ENCODE results near the gene MAP3K9.
"Not testable (repeated sequence)": the region's sequence is repeated elsewhere in the genome, so short reads cannot be mapped to it uniquely, and the experiment has no call there.

Gene MAP3K9

GRCh38 chr14:70724110-70724509 is 85.2 kb downstream of the MAP3K9 start:
- DNase-seq (ENCODE audit: low spot score) = no peak

- DNase-seq (ENCODE audit: low spot score) = no peak
Observed at GRCh38 chr14:70723276-70723675, 86.0 kb downstream of the MAP3K9 start.

DNA sequence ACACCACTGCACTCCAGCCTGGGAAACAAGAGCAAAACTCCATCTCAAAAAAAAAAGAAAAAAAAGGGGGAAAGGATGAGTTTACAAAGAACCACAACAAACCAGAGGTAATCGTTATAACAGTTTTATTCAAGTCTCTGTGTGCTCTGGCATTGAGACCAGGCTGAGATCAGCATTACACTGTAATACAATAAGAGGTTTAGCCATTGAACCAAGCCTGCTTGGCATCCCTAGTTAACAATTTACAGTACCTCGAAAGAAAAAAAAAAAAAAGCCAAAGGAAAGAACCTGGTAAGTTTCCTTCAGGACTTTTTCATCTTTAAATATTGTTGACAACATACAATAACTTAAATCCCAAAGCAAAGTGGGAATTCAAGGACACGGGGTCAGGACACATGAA is 86.9 kb downstream of the MAP3K9 start:
- no peak for DNase-seq (ENCODE audit: low spot score)

DNA sequence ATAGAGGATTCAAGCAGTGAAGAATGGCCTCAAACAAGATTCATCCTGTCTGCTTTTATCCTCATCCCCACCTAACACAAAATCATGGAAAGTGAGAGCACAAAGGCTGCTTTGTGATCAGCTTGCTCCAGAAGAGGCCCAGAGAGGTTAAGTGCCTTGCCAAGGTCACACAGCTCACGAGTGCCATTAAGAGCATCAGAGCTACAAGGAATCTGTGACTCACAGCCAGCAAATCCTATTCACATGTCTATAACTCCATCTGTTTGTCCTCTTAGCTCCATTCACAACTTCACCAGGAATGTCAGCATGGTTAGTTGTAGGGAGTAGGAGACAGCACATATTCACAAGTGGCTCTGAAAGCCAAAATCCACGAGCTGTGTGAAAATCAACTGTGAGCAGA is 87.8 kb downstream of the MAP3K9 start:
- DNase-seq (ENCODE audit: low spot score) = no peak

- DNase-seq (ENCODE audit: low spot score) = no peak
Observed at GRCh38 chr14:70718383-70719118, 90.8 kb downstream of the MAP3K9 start.

GRCh38 chr14:70716958-70717357 is 92.4 kb downstream of the MAP3K9 start:
- DNase-seq (ENCODE audit: low spot score) = no peak

DNA sequence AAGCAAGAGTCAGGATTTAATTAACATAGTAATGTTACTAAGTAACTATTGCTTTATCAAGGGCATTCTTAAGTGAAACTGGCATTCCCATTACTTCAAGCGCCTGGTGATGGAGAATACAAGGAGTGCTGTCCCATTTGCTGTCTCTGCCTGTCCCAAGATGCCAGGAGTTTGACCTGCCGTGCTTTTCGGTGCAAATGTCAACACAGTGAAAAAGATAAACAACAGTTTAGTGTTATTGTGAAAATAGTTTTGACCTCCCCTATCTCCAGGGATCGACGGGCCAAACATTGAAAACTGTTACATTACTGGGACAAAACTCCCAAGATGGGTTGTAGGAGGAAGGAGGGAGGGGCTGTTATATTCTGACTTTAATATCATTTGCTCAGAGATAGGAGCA is 92.8 kb downstream of the MAP3K9 start:
- no peak for DNase-seq (ENCODE audit: low spot score)

- DNase-seq (ENCODE audit: low spot score) = peak; percentile 25
Observed at GRCh38 chr14:70714055-70714550, 95.2 kb downstream of the MAP3K9 start.

- no peak for DNase-seq (ENCODE audit: low spot score)
Observed at GRCh38 chr14:70713511-70713916, 95.8 kb downstream of the MAP3K9 start.

DNA sequence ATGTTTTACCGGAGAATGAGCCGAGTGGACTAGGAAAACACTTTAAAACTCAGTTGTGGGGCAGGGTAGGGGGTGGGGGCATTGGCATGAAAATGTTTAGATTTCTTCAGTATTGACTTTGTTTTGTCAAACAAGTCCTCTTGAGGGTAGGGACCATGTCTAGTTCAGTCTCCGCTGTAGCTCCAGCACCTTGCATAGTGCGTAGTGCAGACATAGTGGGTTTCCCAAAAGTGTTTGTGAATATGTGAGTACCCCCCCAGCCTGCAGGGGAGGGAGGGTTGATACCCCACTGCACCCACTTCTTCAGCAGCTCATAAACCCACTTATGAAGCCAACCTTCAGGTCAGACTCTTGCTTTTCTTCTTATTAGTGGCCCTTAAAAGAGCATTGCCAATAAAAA is 96.2 kb downstream of the MAP3K9 start:
- DNase-seq (ENCODE audit: low spot score) = no peak

- no peak for DNase-seq (ENCODE audit: low spot score)
Observed at GRCh38 chr14:70711451-70711850, 97.9 kb downstream of the MAP3K9 start.

DNA sequence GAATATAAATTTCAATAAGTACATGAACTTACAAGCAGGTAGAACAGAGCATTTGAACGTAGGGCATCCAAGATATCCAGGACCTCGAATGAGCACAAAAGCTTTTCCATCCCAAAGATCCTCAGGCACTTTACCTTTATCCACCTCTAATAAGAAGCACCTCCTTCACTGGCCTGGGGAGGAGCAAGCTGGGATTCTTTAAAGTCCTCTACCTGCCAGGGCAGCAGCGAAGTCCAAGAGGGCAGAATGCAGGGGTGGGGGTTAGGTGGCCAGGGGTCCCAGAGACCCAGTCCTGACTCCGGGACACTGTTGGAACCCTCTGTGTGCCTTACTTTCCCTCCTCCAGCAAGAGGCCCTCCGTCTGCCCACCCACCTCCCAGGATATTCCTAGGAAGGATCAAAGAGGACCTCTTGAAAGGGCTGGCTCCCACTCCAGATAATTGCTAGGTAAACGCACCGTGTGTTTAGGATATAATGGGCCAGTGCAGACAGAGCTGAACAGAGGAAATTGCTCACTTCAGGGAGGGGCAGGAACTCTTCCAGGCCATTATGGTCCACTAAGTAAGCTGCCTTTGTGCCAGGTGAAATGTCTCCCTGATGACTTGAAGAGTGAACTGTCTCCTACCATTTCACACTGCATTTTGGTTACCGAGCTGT is 99.5 kb downstream of the MAP3K9 start:
- no peak for DNase-seq (ENCODE audit: low spot score)

GRCh38 chr14:70708717-70709570 is 100.4 kb downstream of the MAP3K9 start:
- DNase-seq (ENCODE audit: low spot score) = no peak

DNA sequence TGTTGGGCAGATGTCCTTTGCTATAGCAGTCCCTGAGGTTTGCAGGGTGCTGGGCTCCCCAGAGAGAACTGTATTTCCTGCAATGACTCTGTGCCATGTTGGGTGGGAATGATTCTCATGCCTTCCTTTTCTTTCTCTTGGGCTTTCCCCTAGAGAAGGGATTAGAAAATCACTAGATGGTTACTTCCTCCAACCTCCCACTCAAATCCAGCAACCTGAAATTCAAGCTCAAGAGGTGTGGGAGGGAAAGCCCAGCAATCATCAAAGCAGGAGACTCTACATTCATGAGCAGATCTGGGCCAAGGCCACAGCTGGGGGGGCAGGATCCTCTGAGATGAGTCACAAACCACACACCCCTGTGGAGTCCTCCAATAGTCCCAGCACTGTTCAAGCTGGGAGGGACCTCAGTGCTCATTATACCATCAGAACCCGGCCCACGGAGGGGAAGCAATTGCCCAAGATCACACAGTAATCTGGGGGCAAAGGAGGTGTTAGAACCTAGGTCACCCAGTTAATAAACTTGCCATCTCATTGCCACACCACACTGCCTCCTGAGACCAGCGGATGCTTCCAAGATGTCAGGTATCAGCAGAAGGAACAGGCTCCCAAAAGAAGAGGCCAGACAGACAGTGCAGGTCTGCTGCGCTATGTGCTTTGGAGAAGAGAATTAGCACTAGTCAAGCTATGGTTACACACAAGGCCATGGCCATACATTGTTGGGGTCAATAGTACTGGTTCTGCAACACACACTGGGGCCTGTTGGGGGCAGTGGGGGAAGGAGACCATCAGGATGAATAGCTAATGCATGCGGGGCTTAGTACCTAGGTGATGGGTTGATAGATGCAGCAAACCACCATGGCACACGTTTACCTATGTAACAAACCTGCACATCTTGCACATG is 101.9 kb downstream of the MAP3K9 start:
- no peak for DNase-seq (ENCODE audit: low spot score)

- no peak for DNase-seq (ENCODE audit: low spot score)
Observed at GRCh38 chr14:70706177-70706576, 103.1 kb downstream of the MAP3K9 start.

DNA sequence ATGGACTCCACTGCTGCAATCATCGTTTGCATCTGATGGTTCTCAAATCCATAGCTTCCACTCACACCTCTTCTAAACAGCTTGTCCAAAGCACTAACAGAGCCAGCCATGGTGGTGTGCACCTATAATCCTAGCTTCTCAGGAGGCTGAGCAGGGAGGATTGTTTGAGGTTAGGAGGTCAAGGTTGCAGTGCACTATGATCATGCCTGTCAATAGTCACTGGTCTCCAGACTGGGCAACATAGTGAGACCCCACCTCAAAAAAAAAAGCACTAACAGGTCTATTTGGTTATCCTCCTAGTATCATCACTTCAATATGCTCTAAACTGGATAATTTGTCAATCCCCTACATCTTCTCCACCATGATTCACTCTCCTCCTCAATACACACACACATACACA is 104.4 kb downstream of the MAP3K9 start:
- no peak for DNase-seq (ENCODE audit: low spot score)

DNA sequence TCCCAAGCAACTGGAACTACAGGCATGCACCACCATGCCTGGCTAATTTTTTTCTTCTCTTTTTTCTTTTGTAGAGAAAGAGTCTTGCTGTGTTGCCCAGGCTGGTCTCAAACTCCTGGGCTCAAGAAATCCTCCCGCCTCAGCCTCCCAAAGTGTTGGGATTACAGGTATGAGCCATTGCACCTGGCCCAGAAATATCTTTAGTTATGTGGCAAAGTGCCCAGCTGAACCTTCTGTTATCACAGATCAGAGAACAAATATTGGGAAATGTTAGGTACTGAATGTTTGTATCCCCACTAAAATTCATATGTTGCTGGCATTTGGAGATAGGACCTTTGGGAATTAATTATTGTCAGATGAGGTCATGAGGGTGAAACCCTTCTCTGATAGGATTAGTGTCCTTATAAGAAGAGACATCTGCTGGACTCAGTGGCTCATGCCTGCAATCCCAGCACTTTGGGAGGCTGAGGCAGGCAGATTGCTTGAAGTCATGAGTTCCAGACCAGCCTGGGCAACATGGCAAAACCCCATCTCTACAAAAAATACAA is 105.6 kb downstream of the MAP3K9 start:
- DNase-seq (ENCODE audit: low spot score) = not testable (repeated sequence)

DNA sequence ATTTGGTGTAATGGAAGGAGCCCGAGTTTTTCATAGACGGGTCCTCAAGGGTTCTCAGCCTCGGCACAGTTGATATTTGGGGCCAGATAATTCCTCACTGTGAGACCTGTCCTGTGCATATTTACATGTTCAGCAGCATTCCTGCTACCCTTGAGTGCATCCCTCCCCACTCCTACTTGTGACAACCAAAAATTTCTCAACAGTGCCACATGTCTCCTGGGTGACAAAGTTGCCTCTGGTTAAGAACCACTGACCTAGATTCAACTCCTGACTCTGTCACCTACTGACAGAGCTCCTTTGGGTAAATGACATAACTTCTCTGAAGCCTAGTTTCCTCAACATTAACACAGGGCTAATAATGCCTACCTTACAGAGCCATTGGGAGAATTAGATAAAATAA is 107.2 kb downstream of the MAP3K9 start:
- no peak for DNase-seq (ENCODE audit: low spot score)

DNA sequence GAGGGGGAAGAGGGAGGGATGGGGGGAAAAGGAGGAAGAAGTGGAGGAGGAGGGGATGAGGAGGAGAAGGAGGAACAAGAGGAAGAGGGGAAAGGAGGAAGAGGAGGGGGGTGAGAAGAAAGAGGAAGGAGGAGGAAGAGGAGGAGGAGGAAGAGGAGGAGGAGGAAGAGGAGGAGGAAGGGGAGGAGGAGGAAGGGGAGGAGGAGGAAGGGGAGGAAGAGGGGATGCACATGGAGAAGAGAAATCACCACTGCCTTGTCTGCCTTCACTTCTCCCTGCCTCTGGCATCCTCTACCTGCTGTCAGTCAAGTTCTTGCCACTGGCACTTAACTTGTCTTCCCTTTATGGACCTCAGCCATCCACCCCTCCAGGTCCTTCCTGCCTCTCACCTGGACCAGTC is 107.7 kb downstream of the MAP3K9 start:
- no peak for DNase-seq (ENCODE audit: low spot score)

DNA sequence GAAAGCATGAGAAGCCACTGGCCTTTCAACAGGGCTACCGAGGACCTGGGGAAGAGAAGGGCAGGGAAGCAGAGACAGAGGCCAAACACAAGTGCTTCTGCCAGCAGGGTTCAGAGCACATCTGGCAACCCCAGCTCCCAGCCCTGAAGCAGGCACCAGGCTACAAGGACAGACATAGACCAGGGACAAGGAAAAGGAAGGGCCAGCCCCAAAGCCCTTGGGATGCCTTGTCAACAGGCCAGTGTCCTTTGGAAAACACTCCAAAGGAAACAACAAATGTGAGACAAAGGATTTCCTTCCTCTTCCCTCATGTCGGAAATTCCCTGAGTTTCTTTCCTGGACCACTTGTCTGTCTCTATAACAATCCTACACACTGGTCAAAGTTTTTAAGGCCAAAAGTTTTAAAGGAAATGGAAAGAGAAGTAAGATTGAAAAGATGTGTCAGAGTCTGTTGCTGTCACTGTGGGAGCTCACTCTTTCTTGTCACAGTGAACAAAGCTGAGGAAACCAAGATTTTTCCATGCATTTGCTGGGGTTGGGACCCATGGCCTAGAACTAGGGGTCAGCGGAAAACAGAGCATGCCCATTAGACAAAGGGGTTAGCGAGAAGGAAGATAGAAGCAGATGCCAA is 108.2 kb downstream of the MAP3K9 start:
- DNase-seq (ENCODE audit: low spot score) = no peak

DNA sequence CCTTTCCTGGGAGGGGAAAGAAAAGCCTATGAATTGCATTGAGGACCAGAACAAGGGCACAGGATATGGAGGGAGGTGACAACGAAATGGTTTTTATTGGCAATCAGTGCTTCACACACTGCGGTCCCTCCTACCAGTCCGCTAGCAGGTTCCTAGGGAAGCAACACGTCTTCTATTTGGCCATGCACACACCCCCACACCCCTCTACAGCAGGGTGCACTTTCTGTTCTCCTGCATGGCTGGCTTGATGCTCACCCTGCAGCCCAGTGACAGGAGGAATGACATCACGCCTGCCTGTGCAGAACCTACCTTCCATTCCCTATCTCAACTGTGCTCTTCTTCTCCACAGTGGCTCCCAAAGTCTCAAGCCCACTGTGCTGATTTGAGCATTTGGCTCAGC is 109.7 kb downstream of the MAP3K9 start:
- no peak for DNase-seq (ENCODE audit: low spot score)

All from hematopoietic multipotent progenitor cell treated with erythropoietin and hydrocortisone succinate and interleukin-3 and kit ligand, for 17 days (in vitro differentiated cells).